Lung microvascular endothelial cell (primary cell): ENCODE measurements around the gene CAVIN4. TPM values are rescaled to one million over a fixed set of nuclear protein-coding genes. Genes with fewer than 3 reads are reported as not detected.

Experiments
- DNase-seq, 2 donors: peaks; one replicate each; pipeline versions ENCODE4 v3.0.0 to v3.0.0-alpha.2; 2010; ENCODE audit warnings: low read depth in 2 of 2
- total RNA-seq: library from RNA; depleted of rRNA; stranded (reverse); fragments of >200 nt; gene quantifications from 2 replicates; pipeline ENCODE4 v1.2.1, GENCODE V29; 2014

CAVIN4 gene
- total RNA-seq: 1.8 and 2.0 TPM in 2 replicates

- no peak for DNase-seq
Measured at GRCh38 chr9:100577776-100578448, at the start of gene CAVIN4. TSS of gene CAVIN4 (plus strand) at chr9:100578079. CDS start at chr9:100578144, 65 bp downstream.

DNA sequence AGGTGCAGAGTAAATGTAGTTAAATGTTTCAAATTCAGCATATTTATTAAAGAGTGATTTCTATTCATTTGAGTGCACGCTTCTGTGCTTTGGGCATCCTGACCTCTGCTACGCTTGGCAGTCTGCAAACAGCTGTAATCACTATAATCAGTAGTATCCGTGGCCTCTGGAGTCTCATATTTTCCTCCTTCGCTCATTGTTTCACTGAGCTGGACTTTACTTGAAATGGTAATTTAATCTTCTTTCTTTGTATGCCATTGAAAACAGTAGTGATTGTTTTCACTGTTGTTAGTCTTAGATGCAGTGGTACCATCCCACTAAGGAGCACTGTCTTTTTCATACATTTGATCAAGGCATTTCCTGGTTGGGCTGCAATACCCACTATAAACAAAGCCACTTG, 43.5 kb upstream of the CAVIN4 start:
- no peak for DNase-seq

- no peak for DNase-seq
Measured at GRCh38 chr9:100540327-100540726, 37.6 kb upstream of the CAVIN4 start.

GRCh38 chr9:100549048-100549447, 28.8 kb upstream of the CAVIN4 start:
- peak; percentile 90 to 98 for DNase-seq

DNA sequence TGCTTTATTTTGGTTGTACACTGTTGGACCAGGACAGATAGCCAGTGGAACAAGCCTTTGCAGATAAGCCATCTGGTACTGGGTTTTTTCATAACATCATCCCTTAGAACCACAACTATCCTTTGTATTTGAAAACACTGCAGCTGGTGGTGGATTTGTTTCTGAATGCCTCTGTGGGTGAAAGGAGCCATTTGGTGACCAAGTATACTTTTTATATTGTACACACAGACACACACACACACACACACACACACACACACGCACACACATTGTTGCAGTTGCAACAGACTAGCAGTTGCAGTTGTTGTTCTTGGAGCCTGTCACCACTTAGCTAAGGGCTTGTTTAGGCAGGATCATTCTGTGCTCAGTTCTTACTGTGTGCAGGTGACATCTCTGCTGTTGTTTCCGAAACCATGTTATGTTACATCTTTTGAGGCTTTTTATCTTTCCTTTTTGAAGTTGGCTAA, 22.9 kb upstream of the CAVIN4 start:
- peak in 1 of 2 donors; percentile 74 for DNase-seq

- DNase-seq: no peak
Measured at GRCh38 chr9:100555471-100555870, 22.4 kb upstream of the CAVIN4 start.

GRCh38 chr9:100557053-100557452, 20.8 kb upstream of the CAVIN4 start:
- DNase-seq: no peak

GRCh38 chr9:100561256-100561655, 16.6 kb upstream of the CAVIN4 start:
- DNase-seq: no peak

DNA sequence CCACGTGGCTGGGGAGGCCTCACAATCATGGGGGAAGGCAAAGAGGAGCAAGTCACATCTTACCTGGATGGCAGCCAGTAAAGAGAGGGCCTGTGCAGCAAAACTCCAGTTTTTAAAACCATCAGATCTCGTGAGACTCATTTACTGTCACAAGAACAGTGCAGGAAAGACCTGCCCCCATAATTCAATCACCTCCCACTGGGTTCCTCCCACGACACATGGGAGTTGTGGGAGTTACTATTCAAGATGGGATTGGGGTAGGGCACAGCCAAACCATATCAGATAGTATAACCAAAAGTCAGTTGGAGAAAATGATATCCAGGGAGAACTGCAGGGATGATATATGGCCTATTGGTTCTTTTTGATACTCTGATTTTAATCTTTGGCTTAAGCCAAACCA, 10.0 kb upstream of the CAVIN4 start:
- DNase-seq: no peak

GRCh38 chr9:100573655-100574260, 4.1 kb upstream of the CAVIN4 start:
- DNase-seq: no peak

GRCh38 chr9:100575006-100575405, 2.9 kb upstream of the CAVIN4 start:
- no peak for DNase-seq

DNA sequence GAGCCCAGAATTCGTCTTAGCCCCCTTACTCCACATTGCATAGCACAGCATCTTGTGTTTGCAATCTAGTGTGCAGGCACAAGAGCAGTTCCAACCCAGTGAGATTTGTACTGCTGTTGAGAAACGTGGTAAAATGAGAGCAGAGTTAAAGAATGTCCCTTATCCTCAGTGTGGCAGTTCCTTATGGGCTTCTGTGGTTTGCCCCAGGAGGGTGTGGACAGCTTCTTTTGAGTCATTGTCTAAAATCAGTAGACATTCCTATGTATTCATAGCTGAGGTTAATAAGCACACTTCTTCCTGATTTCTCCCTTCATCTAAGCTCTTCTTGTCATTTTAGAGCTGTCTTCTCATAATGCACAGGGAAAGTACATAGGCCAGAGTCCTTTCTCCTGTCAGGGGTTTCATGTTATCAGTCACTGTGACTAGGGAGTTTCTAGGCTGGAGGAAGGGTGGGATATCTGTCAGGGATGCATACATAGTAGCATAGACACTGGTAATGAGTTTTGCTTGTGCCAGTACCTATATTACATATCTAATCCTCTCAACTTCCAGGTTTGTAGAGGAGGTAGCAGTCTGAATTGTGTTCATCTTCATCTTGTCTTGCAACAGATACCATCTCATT, 2.0 kb upstream of the CAVIN4 start:
- DNase-seq: peak in 1 of 2 donors; percentile 23

GRCh38 chr9:100578610-100579009, 731 bp downstream of the CAVIN4 start:
- DNase-seq: no peak

DNA sequence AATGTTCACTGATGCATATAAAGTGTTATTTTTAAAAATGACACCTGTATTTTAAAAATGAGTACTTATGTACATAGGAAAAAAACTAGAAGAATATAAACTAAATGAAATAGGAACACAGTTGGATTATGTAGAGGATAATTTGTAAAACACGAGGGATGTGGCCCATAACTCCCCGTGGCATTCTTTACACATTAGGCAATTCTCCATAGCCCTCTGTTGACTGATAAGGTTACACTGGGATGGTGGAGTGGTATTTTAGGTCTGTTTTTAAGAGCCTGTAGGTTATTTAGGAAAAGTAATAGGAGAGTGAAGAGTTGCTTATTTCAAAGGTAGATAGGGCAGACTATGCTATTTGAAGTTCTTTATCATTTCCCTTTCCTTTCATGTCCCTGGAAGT, 1.8 kb downstream of the CAVIN4 start:
- DNase-seq: no peak

DNA sequence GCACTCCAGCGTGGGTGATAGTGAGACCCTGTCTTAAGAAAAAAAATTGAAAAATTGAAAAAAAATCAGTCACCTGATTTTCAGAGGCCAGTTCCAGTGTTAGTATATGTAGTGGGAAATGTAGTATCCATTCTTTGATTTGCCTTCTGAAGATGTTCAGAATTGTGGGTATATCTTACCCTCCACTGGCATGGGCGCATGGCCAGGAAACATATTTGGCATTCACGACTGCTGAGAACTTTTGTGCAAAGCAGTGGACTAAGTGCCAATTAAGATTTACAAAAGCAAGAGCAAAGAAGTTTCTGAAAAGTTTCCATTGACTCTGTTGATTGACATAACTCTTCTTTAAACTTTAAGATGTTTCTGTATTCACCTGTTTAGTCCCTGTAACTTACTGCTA, 2.4 kb downstream of the CAVIN4 start:
- DNase-seq: no peak

DNA sequence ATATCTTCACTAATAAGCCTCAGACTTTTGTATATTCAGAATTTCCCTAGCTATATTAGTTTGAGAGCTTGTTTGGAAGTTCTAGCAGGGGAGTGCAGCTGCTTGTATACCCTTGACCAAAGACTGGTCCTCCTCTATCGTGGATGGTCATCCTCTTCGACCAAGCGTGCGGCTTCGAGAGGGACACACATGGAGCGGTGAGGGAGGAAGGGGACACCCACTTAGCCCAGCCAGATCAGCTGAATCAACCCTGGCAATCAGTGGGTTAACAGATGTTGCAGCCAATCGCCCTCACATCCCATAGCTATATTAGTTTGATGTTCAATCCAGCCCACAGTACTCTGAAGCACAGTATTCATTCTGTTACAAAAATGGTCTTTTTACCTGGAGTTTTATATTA, 3.2 kb downstream of the CAVIN4 start:
- no peak for DNase-seq

- no peak for DNase-seq
Measured at GRCh38 chr9:100581661-100582060, 3.8 kb downstream of the CAVIN4 start.

DNA sequence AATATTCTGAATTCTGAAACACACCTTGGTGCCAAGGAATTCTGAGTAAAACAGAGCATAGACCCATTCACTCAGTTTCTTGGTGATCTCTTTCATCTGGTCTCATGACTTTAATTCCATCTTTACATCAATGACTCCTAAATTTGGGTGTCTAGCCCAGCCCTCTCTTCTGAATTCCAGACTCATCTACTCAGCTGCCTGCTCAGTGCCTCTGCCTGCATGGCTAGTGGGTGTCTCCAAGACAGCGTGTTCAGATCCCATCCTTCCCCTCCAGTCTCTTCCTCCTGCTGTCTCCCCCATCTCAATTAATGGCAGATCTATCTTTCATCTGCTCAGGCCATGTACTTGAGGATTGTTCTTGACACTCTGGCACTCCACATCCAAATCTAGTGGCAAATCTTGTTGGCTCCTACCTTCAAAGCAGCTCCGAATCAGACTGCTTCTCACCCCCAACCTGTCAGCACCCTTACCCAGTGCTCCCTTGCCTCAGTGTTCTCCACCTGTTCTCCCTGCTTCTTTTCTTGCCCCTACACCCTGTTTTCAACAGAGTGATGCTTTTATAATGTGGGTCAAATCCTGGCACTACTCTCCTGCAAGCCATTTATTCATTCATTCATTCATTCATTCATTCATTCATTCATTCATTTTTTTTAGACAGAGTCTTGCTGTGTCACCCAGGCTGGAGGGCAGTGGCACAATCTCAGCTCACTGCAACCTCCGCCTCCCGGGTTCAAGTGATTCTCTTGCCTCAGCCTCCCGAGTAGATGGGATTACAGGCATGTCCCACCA, 5.3 kb downstream of the CAVIN4 start:
- DNase-seq: no peak

DNA sequence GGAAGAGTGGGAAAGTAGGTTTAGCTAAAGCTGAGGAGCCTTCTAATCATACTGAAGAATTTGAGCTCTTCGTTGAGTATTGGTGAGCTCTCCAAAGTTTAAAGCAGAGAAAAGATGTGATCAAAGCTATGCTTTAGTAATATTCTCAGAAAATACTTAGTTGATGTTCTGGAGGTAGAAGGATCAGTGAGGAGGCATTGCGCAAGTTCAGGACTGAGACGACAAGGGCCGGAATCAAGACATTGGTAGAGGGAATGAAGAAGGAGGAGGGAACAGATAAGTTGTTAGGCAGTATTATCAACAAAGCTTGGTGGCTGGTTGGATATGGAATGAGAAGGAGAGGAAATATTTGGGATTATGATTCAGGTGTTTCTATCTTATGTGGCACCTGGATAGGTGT, 7.1 kb downstream of the CAVIN4 start:
- DNase-seq: no peak

- DNase-seq: no peak
Measured at GRCh38 chr9:100586093-100586492, 8.2 kb downstream of the CAVIN4 start.

DNA sequence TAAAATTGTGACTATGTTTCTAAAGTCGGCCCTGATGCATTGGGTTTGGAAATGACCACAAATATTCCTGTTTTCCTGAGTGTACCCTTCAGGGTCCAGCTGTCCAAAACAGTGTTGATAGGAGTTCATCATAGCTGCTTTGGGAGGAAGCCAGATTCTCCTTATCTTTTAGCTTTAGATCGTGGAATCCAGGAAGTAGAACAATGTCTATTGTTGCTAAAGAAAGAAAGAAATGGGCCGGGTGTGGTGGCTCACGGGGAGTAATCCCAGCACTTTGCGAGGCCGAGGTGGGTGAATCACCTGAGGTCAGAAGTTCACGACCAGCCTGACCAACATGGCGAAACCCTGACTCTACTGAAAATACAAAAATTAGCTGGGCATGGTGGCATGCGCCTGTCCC, 9.5 kb downstream of the CAVIN4 start:
- DNase-seq: peak; percentile 81 to 85

- peak; percentile 77 to 83 for DNase-seq
Measured at GRCh38 chr9:100589582-100589981, 11.7 kb downstream of the CAVIN4 start.
